NT2/D1 (cell line): Measurements from ENCODE around the gene PRF1.

ENCODE experiments used
- SUZ12 ChIP-seq: IDR thresholded peaks from 2 replicates; pipeline ENCODE4 v1.6.1; 2011; ENCODE audit not compliant: insufficient read length, insufficient read depth; ENCODE audit errors: extremely low read depth
- YY1 ChIP-seq: IDR thresholded peaks from 2 replicates; pipeline ENCODE4 v1.6.1; 2011; ENCODE audit not compliant: insufficient read length, insufficient read depth

DNA sequence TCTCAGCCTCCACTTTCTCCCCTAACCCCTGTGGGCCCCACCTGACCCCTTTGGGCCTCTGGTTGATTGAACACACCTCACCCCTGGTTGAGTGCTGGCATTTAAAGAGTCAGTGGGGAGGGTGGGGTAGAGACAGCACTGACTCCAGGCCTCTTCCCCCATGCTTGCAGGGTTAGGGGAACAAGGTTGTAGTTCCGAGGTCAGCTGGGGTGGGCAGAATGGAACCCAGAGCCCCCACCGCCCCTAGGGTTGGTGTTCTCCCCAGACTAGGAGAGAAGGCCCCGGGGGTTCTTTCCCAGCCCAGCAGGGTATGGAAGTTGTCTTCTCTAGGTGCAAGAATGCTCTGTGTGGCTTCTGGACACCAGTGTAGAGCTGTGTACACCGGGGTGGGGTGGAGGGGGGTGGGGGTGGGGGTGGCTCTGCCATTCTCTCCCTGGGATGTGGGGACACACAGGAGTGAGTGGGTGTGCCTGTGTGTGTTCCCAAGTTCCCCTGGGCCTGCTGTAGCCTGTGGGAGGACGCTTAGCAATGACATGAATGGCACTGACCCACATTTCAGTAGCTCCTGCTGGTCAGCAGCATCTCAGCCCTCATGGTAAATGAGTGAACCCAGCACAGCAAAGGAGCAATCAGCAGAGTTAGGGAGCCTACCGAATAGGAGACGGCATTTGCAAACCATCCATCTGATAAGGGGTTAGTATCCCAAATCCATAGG lies 33.6 kb downstream of the PRF1 start:
- TF ChIP-seq SUZ12 (no peak), YY1 (no peak)
